KMS-11 (cell line): ENCODE data around the gene SLC16A7.

Experiments
- H2AFZ ChIP-seq: fragments of 200-600 bp; sonication (generic); 2 replicates; pipeline ENCODE4 v1.6.1; 2016; ENCODE audit warnings: antibody characterized with exemption, mixed run types, low read depth
- H3K27ac ChIP-seq: fragments of 200-600 bp; sonication (generic); 2 replicates; pipeline ENCODE4 v1.6.1; 2016; ENCODE audit warnings: mild to moderate bottlenecking, mixed run types
- H3K27me3 ChIP-seq: fragments of 200-600 bp; sonication (generic); 2 replicates; pipeline ENCODE4 v1.6.1; 2017; ENCODE audit warnings: mild to moderate bottlenecking, low read depth, mixed run types, moderate library complexity; ENCODE audit not compliant: insufficient read depth
- H3K36me3 ChIP-seq: fragments of 200-600 bp; sonication (generic); 2 replicates; pipeline ENCODE4 v1.6.1; 2017; ENCODE audit warnings: mild to moderate bottlenecking, mixed run types; ENCODE audit not compliant: insufficient read depth
- H3K4me1 ChIP-seq: fragments of 200-600 bp; sonication (generic); 2 replicates; pipeline ENCODE4 v1.6.1; 2016; ENCODE audit warnings: mild to moderate bottlenecking, low read depth, mixed run types; ENCODE audit not compliant: poor library complexity, severe bottlenecking
- H3K4me2 ChIP-seq: fragments of 200-600 bp; sonication (generic); 2 replicates; pipeline ENCODE4 v1.7.0; 2016; ENCODE audit warnings: mild to moderate bottlenecking, mixed run types
- H3K4me3 ChIP-seq: fragments of 200-600 bp; sonication (generic); IDR thresholded peaks from 2 replicates; pipeline ENCODE4 v1.6.1; 2017; ENCODE audit warnings: low read depth, low read length, mixed read lengths; ENCODE audit not compliant: insufficient read depth
- H3K79me2 ChIP-seq: fragments of 200-600 bp; sonication (generic); 2 replicates; pipeline ENCODE4 v1.6.1; 2016; ENCODE audit warnings: low read depth, mixed run types; ENCODE audit not compliant: insufficient read depth
- H3K9ac ChIP-seq: fragments of 200-600 bp; sonication (generic); 2 replicates; pipeline ENCODE4 v1.6.1; 2016; ENCODE audit warnings: mild to moderate bottlenecking, mixed run types
- H4K20me1 ChIP-seq: fragments of 200-600 bp; sonication (generic); 2 replicates; pipeline ENCODE4 v1.6.1; 2016; ENCODE audit warnings: mild to moderate bottlenecking, mixed run types; ENCODE audit not compliant: insufficient read depth
- TF ChIP-seq, protein P1 (sequence below): fragments of 200-600 bp; sonication (generic); conservative IDR thresholded peaks from 2 replicates; pipeline ENCODE4 v1.6.1; 2017; ENCODE audit warnings: low read depth, mild to moderate bottlenecking, antibody characterized with exemption, low read length, moderate library complexity, mixed read lengths

SLC16A7 gene

DNA sequence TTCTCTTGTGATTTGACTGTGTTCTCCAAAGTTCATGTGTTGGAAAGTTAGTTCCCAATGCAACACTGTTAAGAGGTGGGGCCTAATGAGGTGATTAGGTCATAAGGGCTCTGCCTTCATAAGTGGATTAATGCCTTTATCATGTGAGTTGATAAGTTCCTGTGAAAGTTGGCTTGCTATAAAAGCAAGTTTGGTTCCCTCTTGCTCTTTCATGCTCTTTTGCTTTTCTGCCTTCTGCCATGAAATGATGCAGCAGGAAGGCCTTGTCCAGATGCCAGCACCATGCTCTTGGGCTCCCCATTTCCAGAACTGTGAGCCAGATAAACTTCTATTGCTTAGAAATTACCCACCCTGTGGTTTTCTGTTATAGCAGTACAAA, 41.9 kb downstream of the SLC16A7 start:
- Histone ChIP-seq H2AFZ (no peak overlapping the region), H3K27me3 (no peaks in the 10 kb centered on the region), H3K36me3 (no peaks in the 10 kb centered on the region), H3K4me3 (no peak overlapping the region), H4K20me1 (no peaks in the 10 kb centered on the region), H3K4me2 (no peak overlapping the region), H3K27ac (no peak overlapping the region), H3K9ac (no peak overlapping the region), H3K79me2 (no peaks in the 10 kb centered on the region), H3K4me1 (no peaks in the 10 kb centered on the region)
- TF ChIP-seq, protein P1, sequence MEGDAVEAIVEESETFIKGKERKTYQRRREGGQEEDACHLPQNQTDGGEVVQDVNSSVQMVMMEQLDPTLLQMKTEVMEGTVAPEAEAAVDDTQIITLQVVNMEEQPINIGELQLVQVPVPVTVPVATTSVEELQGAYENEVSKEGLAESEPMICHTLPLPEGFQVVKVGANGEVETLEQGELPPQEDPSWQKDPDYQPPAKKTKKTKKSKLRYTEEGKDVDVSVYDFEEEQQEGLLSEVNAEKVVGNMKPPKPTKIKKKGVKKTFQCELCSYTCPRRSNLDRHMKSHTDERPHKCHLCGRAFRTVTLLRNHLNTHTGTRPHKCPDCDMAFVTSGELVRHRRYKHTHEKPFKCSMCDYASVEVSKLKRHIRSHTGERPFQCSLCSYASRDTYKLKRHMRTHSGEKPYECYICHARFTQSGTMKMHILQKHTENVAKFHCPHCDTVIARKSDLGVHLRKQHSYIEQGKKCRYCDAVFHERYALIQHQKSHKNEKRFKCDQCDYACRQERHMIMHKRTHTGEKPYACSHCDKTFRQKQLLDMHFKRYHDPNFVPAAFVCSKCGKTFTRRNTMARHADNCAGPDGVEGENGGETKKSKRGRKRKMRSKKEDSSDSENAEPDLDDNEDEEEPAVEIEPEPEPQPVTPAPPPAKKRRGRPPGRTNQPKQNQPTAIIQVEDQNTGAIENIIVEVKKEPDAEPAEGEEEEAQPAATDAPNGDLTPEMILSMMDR, result no peak

- TF ChIP-seq, protein P1, result no peak
- Histone ChIP-seq H3K4me1 (no peaks in the 10 kb centered on the region), H4K20me1 (no peaks in the 10 kb centered on the region), H3K9ac (no peak overlapping the region), H3K36me3 (no peaks in the 10 kb centered on the region), H3K27me3 (no peaks in the 10 kb centered on the region), H3K4me3 (no peak overlapping the region), H3K27ac (no peak overlapping the region), H3K4me2 (no peak overlapping the region), H3K79me2 (no peaks in the 10 kb centered on the region), H2AFZ (no peak overlapping the region)
These were observed 47.7 kb downstream of the SLC16A7 start for GRCh38 chr12:59643550-59643949.

DNA sequence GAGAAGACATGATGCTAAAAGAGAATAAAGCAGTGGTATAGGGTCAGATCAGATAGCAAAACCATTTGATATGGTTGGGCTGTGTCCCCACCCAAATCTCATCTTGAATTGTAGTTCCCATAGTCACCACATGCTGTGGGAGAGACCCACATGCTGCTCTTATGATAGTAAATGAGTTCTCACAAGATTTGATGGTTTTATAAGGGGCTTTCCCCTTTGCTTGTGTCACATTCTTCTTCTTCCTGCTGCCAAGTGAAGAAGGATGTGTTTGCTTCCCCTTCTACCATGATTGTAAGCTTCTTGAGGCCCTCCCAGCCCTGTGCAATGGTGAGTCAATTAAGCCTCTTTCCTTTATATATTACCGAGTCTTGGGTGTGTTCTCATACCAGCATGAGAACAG, 49.4 kb downstream of the SLC16A7 start:
- TF ChIP-seq, protein P1, result no peak
- Histone ChIP-seq H3K27ac (no peak overlapping the region), H3K9ac (no peak overlapping the region), H3K4me1 (no peaks in the 10 kb centered on the region), H3K4me3 (no peak overlapping the region), H3K27me3 (no peaks in the 10 kb centered on the region), H3K4me2 (no peak overlapping the region), H4K20me1 (no peaks in the 10 kb centered on the region), H3K79me2 (no peaks in the 10 kb centered on the region), H2AFZ (no peak overlapping the region), H3K36me3 (no peaks in the 10 kb centered on the region)

DNA sequence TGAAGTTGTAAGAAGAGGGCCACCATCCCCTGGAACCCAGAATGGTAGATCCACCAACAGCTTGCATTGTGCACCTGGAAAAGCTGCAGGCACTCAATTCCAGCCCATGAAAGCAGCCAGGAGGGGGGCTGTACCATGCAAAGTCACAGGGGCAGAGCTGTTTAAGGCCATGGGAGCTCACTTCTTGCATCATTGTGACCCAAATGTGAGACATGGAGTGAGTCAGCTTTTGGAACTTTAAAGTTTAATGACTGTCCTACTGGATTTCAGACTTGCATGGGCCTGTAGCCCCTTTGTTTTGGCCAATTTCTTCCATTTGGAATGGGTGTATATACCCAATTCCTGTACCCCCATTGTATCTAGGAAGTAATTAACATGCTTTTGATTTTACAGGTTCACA, 50.8 kb downstream of the SLC16A7 start:
- no peaks in the 10 kb centered on the region for H3K79me2 ChIP-seq
- H3K4me2 ChIP-seq, result no peak overlapping the region
- H3K36me3 ChIP-seq, result no peaks in the 10 kb centered on the region
- H3K27me3 ChIP-seq, result no peaks in the 10 kb centered on the region
- no peak overlapping the region for H3K9ac ChIP-seq
- no peak overlapping the region for H2AFZ ChIP-seq
- H3K4me3 ChIP-seq, result no peak overlapping the region
- H3K27ac ChIP-seq, result no peak overlapping the region
- TF ChIP-seq, protein P1, result no peak
- H3K4me1 ChIP-seq, result no peaks in the 10 kb centered on the region
- no peaks in the 10 kb centered on the region for H4K20me1 ChIP-seq

- Histone ChIP-seq H3K27me3 (no peaks in the 10 kb centered on the region), H3K36me3 (no peaks in the 10 kb centered on the region), H3K79me2 (no peaks in the 10 kb centered on the region), H4K20me1 (no peaks in the 10 kb centered on the region), H3K9ac (no peak overlapping the region), H2AFZ (no peak overlapping the region), H3K4me2 (no peak overlapping the region), H3K27ac (no peak overlapping the region), H3K4me3 (no peak overlapping the region), H3K4me1 (no peaks in the 10 kb centered on the region)
- TF ChIP-seq, protein P1, result no peak
These were observed 53.4 kb downstream of the SLC16A7 start for GRCh38 chr12:59649203-59649602.
